HG03175 (cell line): Measurements from ENCODE around the gene KLHL25.

ENCODE experiments used
- ATAC-seq: cut with Tn5 transposase; IDR thresholded peaks from one replicate; pipeline ENCODE4 v1.9.1; 2021; ENCODE audit warnings: mild to moderate bottlenecking, moderate library complexity; ENCODE audit not compliant: unreplicated experiment

KLHL25 gene

DNA sequence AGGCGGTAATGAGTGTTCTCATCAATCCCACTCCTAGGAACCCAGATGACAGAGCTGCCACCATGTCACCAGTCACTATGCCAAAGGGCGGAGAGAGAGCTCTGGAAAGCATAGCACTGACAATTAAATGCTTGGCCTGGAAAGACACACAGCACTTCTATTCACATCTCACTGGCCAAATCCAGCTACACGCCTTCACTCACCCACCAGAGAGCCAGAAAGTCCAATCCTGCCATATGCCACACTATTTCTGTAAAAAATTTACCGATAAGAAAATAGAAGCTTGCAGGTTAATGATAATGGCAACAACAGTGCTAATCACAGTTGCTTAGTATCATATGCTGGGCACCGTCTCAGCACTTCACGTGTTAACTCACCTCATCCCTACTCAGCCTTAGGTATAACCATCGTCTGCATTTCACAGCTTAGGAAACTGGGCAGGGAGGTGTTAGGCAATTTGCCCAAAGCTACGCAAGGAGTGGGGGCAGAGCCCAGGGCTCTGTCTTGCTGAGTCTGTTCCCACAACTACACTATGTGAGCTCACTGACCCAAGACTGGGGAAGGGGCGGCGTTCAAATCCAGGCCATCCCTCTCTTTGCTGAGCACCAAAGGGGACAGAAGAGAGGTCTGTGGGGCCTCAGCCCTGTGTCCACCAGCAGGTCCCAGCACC lies 16.5 kb downstream of the KLHL25 start:
- ATAC-seq = no peak

- ATAC-seq = no peak
These were observed 17.2 kb downstream of the KLHL25 start for GRCh38 chr15:85777250-85778106.

- no peak for ATAC-seq
These were observed 20.8 kb downstream of the KLHL25 start for GRCh38 chr15:85773970-85774369.

DNA sequence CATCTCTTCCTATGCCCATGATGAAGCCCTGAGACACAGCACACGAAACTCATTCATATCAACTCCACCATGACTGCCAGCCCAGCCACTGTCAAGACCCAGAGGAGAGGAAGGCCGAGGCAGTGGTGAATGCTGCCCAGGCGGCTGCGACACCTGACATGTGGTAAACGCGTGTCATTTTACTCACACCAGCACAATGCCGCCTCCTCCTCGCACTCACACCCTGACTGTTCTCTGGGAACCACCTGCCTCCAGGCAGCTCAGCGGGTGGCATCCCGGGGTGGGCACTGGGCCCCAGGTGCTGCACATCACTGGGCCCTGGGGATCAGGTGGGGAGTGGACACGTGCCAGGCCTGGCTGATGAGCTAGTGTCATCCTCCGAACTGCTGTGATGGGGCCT lies 21.5 kb downstream of the KLHL25 start:
- no peak for ATAC-seq

DNA sequence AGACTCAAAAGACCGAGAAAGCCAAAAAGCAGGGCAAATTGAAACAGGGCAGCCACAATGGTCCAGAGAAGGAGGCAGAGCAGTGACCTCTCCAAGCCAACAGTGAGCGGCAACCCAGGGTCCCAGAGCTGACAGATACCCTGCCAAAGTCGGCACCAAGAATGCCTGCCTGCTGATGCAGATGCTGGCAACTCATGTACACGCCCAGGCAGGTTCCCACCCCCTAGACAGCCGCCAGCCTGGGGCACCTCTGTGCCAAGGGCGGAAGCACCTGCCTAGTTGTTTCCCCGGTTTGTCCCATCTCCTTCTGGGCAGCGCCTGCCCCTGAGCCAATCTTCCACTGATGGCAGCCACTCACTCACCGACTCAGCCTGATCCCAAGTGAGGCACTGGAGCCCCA lies 22.1 kb downstream of the KLHL25 start:
- ATAC-seq = no peak

- no peak for ATAC-seq
These were observed 22.8 kb downstream of the KLHL25 start for GRCh38 chr15:85771781-85772445.

GRCh38 chr15:85771271-85771670 lies 23.5 kb downstream of the KLHL25 start:
- no peak for ATAC-seq

DNA sequence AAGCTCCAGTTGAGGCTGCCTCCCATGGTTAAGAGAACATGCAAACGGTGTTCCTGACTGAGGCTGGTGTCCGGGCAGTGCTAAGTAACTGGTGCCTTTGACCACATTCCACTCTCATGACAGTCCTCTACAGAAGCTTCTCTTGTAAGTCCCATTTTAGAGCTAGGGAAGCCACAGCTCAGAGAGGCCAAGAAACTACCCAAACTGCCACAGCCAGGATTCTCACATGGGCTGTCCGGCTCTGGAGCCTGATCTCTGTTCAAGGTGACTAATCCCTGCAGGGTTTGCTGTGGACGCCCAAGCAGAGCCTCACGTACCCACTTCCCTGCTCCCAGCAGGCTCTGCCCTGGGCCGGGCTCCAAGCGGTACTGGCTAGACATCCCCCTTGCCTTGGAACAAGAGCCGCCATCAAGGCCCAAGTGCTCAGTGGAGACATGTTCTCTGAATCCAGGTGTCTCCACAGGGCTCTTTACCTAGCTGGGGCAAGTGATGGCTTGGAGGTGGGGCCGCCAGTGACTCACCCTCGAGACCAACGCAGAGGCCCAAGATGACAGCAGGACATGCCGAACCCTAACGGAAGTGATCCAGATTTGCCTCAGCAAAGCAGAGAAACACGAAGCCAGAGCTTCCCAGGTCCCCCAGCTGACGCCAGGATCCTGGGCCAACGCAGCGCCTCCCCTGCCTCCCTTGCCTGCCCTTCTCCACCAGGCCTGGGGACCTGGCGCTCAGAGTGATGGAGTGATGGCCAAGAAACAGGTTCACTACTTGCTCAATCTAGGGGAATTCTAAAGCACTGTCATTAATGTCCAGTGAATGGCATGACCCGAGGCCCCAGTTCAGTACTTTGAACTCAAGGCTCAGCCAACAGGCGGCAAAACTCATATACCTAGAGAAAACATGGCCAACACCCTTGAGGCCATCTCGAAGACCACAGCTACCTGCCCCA lies 24.4 kb downstream of the KLHL25 start:
- ATAC-seq = no peak

GRCh38 chr15:85769182-85769900 lies 25.4 kb downstream of the KLHL25 start:
- no peak for ATAC-seq

DNA sequence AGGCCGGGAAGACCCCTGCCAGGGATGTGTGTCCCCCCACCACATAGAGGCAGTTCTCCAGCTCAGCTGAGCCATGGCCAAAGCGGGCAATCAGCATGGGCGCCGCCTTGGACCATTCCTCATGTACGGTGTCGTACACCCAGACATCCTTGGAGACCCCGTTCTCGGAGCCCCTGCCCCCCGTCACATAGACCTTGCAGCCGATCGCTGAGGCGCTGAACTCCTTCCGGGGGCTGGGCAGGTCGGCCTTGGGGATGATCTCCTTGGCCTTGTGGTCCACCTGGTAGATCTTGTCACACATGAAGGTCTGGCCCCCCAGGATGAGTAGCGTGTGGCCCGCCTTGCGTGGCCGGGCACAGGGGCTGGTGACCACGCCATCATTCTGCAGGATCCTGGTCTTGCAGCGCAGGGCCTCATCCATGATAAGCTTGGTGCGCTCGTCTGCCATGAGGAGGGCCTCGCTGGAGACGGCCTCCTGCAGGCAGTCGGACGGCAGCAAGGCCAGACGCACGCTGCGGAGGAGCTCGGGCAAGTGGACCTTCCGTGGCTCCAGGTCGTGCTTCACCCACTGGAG lies 26.0 kb downstream of the KLHL25 start:
- no peak for ATAC-seq

- no peak for ATAC-seq
These were observed 26.8 kb downstream of the KLHL25 start for GRCh38 chr15:85767785-85768529.

- ATAC-seq = no peak
These were observed 28.5 kb downstream of the KLHL25 start for GRCh38 chr15:85766001-85766831.

DNA sequence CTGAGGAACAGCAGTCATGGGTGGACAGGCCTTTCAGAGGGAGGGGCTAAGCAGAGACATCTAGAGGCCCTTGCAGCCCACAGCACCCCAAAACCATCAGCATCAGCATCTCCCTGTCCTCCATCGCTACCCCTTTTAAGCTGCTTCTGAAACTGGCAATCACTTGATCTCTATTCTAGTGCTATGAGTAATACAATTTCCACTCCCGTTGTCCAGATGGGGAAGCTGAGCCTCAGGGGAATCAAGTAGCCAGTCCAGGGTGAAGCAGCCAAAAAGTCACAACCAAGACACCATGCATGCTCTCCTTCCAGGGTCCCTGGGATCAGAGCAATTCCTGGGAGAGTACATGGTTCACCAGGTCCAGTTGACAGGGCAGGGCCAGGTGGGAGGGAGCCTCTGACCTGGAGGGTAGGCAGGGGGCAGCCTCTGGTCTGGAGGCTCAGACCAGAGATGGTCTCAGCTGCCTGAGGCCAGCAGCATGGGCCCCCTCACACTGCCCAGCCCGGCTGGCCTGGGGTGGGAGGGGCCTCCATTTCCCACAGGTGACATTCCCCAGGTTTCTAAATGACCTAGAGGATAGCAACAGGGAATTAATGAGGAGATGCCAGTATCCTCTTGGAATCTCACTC lies 30.0 kb downstream of the KLHL25 start:
- no peak for ATAC-seq

DNA sequence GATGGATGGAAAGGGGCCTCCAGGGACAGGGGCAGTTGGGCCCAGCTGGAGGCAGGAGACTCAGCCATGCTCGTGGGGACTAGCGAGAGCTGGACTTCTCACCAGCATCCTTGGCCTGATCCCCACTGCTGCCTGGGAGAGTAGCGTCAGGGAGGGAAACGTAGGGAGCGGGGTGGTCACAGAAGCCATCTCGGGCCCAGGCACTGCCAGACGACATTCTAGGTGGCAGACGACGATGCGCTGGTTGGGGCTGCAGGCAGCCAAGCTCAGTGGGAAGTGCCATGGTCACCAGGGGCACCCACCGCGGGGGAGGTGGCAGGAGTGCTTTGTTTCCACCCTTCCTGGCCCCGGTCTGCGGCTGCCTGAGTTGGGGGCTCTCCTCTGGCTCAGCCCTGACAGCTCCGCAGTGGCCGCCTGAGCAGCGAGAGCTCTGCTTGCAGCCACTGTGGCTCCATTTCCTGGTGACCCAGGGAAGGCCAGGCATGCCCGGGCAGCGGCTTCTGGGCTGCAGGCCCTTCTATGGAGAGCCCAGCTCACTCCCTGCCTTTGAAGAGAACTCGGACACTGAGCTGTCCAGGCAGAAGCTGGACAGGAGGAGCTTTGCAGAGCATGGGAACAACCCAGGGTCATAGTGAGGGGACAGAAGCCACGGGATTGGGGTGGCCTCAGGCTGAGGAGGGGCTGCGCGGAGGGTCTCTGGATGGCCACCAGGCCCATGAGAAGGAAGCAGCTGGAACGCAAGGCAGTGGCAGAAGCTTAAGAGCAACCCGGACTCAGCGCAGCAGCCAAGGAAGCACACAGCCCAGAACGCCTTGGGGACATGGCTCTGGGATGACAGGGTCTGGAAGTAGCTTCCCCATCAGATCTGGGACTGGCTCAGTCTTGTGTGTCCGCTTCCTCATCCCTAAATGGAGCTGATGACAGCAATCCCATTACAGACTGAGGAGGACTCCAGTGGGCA lies 30.8 kb downstream of the KLHL25 start:
- no peak for ATAC-seq

DNA sequence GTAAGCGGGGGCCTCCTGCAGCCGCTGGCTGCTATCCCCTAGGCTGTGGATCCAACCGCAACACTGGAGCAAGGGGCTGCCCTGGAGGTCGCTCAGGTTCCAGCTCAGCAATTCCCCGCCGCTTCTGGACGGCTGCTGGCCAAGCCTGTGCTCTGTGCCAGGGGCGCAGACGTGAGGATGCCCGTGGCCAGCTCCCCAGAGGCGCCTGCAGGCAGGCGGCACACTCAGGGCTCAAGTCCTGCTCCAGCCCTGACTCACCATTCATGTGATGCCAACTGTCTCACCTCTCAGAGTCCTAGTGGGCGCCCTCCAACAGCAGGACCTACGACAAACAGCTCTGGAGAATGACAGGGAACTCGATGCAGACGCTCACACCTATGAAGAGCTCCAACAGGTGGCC lies 31.6 kb downstream of the KLHL25 start:
- no peak for ATAC-seq

DNA sequence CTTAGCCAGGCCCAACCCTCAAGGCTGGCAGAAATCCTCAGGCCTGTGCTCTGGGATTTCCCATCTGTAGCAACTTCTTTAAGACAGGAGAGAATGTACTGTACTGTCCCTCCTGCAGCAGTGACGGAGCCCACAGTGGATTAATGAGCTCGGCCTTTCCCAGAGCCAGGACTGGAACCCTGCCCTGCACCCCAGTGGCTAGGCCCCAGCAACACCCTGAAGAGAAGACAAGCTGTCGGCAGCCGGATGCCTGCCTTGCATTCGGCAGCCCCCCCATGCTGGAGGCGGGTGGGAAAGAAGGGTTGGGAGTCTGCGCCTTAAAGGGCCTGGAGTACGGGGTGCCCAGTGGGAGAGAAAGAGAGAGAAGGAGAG lies 32.0 kb downstream of the KLHL25 start:
- ATAC-seq = no peak
